T-cell (primary cell): ENCODE data around the gene FAM156A. TPM values are rescaled to one million over a fixed set of nuclear protein-coding genes. Genes with fewer than 3 reads are reported as not detected.
"Not testable (repeated sequence)": the region's sequence is repeated elsewhere in the genome, so short reads cannot be mapped to it uniquely, and the experiment has no call there.

ENCODE experiments used
- ATAC-seq, 4 experiments: fragments of 200-7000 bp in 3 of 4; fragments of 150-1000 bp in 1 of 4; cut with Tn5 transposase; replicated peaks in 1 of 4; 1 replicate in 3 of 4; 2 replicates in 1 of 4; pipeline ENCODE4 v1.10.0; 2021; ENCODE audit warnings: moderate library complexity in 3 of 4, mild to moderate bottlenecking in 2 of 4, moderate number of reproducible peaks in 1 of 4
- CTCF ChIA-PET, 2 donors: fragments of 300-600 bp; sonication (Branson Sonifier 250); formaldehyde crosslinking; loops; one replicate each; lab custom pipeline; 2022; ENCODE audit warnings: antibody characterized with exemption in 2 of 2; lab: Charles Lee
- POLR2A ChIA-PET, 2 donors: fragments of 300-600 bp; sonication (Branson Sonifier 250); formaldehyde crosslinking; loops; one replicate each; lab custom pipeline; 2022; ENCODE audit warnings: antibody characterized with exemption in 2 of 2; lab: Charles Lee
- DNase-seq, 35 experiments: peaks; one replicate each; pipeline versions ENCODE4 v3.0.0 to v3.0.0-alpha.2; 2013 to 2023
- H3K27ac ChIP-seq: one replicate; pipeline ENCODE4 v1.5.1; 2013; ENCODE audit warnings: low read length
- H3K27me3 ChIP-seq, 2 experiments: replicated peaks in 1 of 2; 1 replicate in 1 of 2; 2 replicates in 1 of 2; pipeline versions ENCODE4 v1.6.1 to v1.7.0; 2013; ENCODE audit warnings: low read length in 1 of 2, mixed read lengths in 1 of 2; ENCODE audit not compliant: control insufficient read depth in 2 of 2, insufficient read depth in 2 of 2; ENCODE audit errors: extremely low read depth in 1 of 2
- H3K36me3 ChIP-seq, 2 donors: 1 replicate in 1 of 2; 2 replicates in 1 of 2; pipeline versions ENCODE4 v1.6.1 to v1.7.0; 2013; ENCODE audit warnings: low read length in 1 of 2; ENCODE audit not compliant: control insufficient read depth in 2 of 2, insufficient read depth in 1 of 2; ENCODE audit errors: extremely low read depth in 1 of 2
- H3K4me1 ChIP-seq, 2 experiments: 1 replicate in 1 of 2; 2 replicates in 1 of 2; pipeline versions ENCODE4 v1.6.1 to v1.7.0; 2013; ENCODE audit warnings: low read length in 2 of 2, mixed read lengths in 1 of 2; ENCODE audit not compliant: insufficient read depth in 2 of 2, control insufficient read depth in 1 of 2; ENCODE audit errors: extremely low read depth in 1 of 2
- H3K4me3 ChIP-seq, 2 donors: 1 replicate in 1 of 2; 2 replicates in 1 of 2; pipeline versions ENCODE4 v1.5.1 to v1.7.0; 2013; ENCODE audit warnings: mild to moderate bottlenecking in 2 of 2, low read length in 1 of 2, moderate library complexity in 1 of 2; ENCODE audit not compliant: control insufficient read depth in 1 of 2; ENCODE audit errors: extremely low read depth in 1 of 2
- H3K9me3 ChIP-seq: 2 replicates; pipeline ENCODE4 v1.7.0; 2013
- H3K27ac Mint-ChIP-seq, 2 donors: one replicate each; pipeline ENCODE4 v1.8.0; 2020 to 2021; ENCODE audit warnings: mild to moderate bottlenecking in 2 of 2, mixed read lengths in 2 of 2
- H3K27me3 Mint-ChIP-seq, 2 donors: one replicate each; pipeline ENCODE4 v1.8.0; 2021 to 2022; ENCODE audit warnings: mixed read lengths in 2 of 2
- H3K36me3 Mint-ChIP-seq: one replicate; pipeline ENCODE4 v1.8.0; 2021; ENCODE audit warnings: mixed read lengths
- H3K4me1 Mint-ChIP-seq, 3 donors: one replicate each; pipeline ENCODE4 v1.8.0; 2020 to 2022; ENCODE audit warnings: mixed read lengths in 3 of 3, mild to moderate bottlenecking in 1 of 3
- H3K4me3 Mint-ChIP-seq, 3 donors: one replicate each; pipeline ENCODE4 v1.8.0; 2020 to 2022; ENCODE audit warnings: mild to moderate bottlenecking in 3 of 3, mixed read lengths in 3 of 3, moderate library complexity in 3 of 3
- H3K9me3 Mint-ChIP-seq, 3 donors: one replicate each; pipeline ENCODE4 v1.8.0; 2020 to 2022; ENCODE audit warnings: mixed read lengths in 3 of 3
- WGBS: methylation state at CpG from one replicate; pipeline ENCODE4 v1.1.5; 2013; ENCODE audit warnings: missing lambda C conversion rate; ENCODE audit not compliant: insufficient coverage; 5-methylcytosine and 5-hydroxymethylcytosine counted together
- total RNA-seq, 35 experiments: library from RNA in 6 of 35; stranded (reverse) in 6 of 35; fragments of 120-200 nt in 1 of 35; gene quantifications; one replicate each; pipeline versions ENCODE4 v1.2.1 to v1.2.4 and lab custom pipeline; 2013 to 2026

FAM156A gene
- 10 to 100 TPM; 16.5 to 23.0 (median 17.8) TPM for total RNA-seq
- 11.3 TPM for total RNA-seq (2013)
- 0.13 to 0.78 (median 0.34) reads per million in 29 experiments for total RNA-seq (lab: John Stamatoyannopoulos, UW)

- no CpG with 5 or more reads among the region's 91 CpGs for WGBS
- not testable (repeated sequence) for H3K4me1 Mint-ChIP-seq, H3K4me3 ChIP-seq
These were observed at the start of gene FAM156A for GRCh38 chrX:52958113-52958959. Gene FAM156A, minus strand, starts transcription at chrX:52958518. Its CDS starts 9,930 bp downstream, at chrX:52948588.

GRCh38 chrX:53005327-53005726, 47.0 kb upstream of the FAM156A start:
- H3K27me3 Mint-ChIP-seq = peaks cover 15 to 49% of the 10 kb centered on the region in 2 donors
- no peaks in the 10 kb centered on the region for H3K9me3 ChIP-seq
- peaks cover 0 to 3% of the 10 kb centered on the region in 2 experiments for H3K4me1 ChIP-seq
- ATAC-seq (no peak), DNase-seq (no peak)
- no peaks in the 10 kb centered on the region for H3K9me3 Mint-ChIP-seq
- no peaks in the 10 kb centered on the region for H3K36me3 Mint-ChIP-seq
- H3K27ac ChIP-seq = no peak overlapping the region
- H3K27me3 ChIP-seq = peaks cover 0 to 14% of the 10 kb centered on the region in 2 experiments
- ChIA-PET CTCF (no interaction called here), POLR2A (no interaction called here)
- H3K36me3 ChIP-seq = no peaks in the 10 kb centered on the region
- H3K4me1 Mint-ChIP-seq = peaks cover 0 to 6% (median 0%) of the 10 kb centered on the region in 3 donors
- H3K4me3 Mint-ChIP-seq = no peak overlapping the region
- WGBS = 100% methylated on average over 1 of the region's 3 CpGs
- no peak overlapping the region for H3K4me3 ChIP-seq
- H3K27ac Mint-ChIP-seq = no peak overlapping the region

More at GRCh38 chrX:52958113-52958959, at the start of gene FAM156A:
- H3K36me3 ChIP-seq, H3K4me1 ChIP-seq, H3K27ac Mint-ChIP-seq, H3K27me3 ChIP-seq, H3K4me3 Mint-ChIP-seq, H3K36me3 Mint-ChIP-seq, H3K27ac ChIP-seq, DNase-seq, H3K9me3 Mint-ChIP-seq, CTCF ChIA-PET, H3K9me3 ChIP-seq, POLR2A ChIA-PET, H3K27me3 Mint-ChIP-seq: not testable (repeated sequence)
- ATAC-seq = peak; percentile 84 to 90 (median 88)

GRCh38 chrX:53004811-53005210, 46.5 kb upstream of the FAM156A start:
- ChIA-PET POLR2A (no interaction called here), CTCF (no interaction called here)
- no peak overlapping the region for H3K4me3 Mint-ChIP-seq
- no peak overlapping the region for H3K4me3 ChIP-seq
- no peak for DNase-seq
- H3K27ac Mint-ChIP-seq = no peak overlapping the region
- H3K4me1 Mint-ChIP-seq = peaks cover 0 to 6% (median 0%) of the 10 kb centered on the region in 3 donors
- no peaks in the 10 kb centered on the region for H3K36me3 ChIP-seq
- H3K4me1 ChIP-seq = peaks cover 0 to 7% of the 10 kb centered on the region in 2 experiments
- H3K9me3 Mint-ChIP-seq = no peaks in the 10 kb centered on the region
- H3K9me3 ChIP-seq = no peaks in the 10 kb centered on the region
- no peaks in the 10 kb centered on the region for H3K36me3 Mint-ChIP-seq
- peaks cover 0 to 19% of the 10 kb centered on the region in 2 experiments for H3K27me3 ChIP-seq
- ATAC-seq = no peak
- H3K27ac ChIP-seq = no peak overlapping the region
- WGBS = no CpG with 5 or more reads among the region's 4 CpGs
- peaks cover 15 to 49% of the 10 kb centered on the region in 2 donors for H3K27me3 Mint-ChIP-seq

- no peaks in the 10 kb centered on the region for H3K36me3 Mint-ChIP-seq
- CTCF ChIA-PET = interaction anchor here in 1 of 2 donors (0.6 kb wide), 1 partner anchor 60 kb away, joined by 3 read pairs; no protein-coding TSS in a partner anchor
- H3K4me1 Mint-ChIP-seq = peaks cover 0 to 6% (median 0%) of the 10 kb centered on the region in 3 donors
- Histone ChIP-seq H3K36me3 (no peaks in the 10 kb centered on the region), H3K27me3 (peaks cover 0 to 23% of the 10 kb centered on the region in 2 experiments), H3K9me3 (no peaks in the 10 kb centered on the region), H3K4me1 (peaks cover 0 to 7% of the 10 kb centered on the region in 2 experiments), H3K4me3 (no peak overlapping the region), H3K27ac (no peak overlapping the region)
- H3K27ac Mint-ChIP-seq = no peak overlapping the region
- no peaks in the 10 kb centered on the region for H3K9me3 Mint-ChIP-seq
- no peak overlapping the region for H3K4me3 Mint-ChIP-seq
- no peak for DNase-seq
- WGBS = no CpG with 5 or more reads among the region's 4 CpGs
- ATAC-seq = no peak
- POLR2A ChIA-PET = no interaction called here
- H3K27me3 Mint-ChIP-seq = peaks cover 15 to 48% of the 10 kb centered on the region in 2 donors
These were observed 45.7 kb upstream of the FAM156A start for GRCh38 chrX:53004038-53004437.

- ChIA-PET POLR2A (no interaction called here), CTCF (no interaction called here)
- ATAC-seq = no peak
- Histone ChIP-seq H3K27ac (no peak overlapping the region), H3K9me3 (no peaks in the 10 kb centered on the region), H3K36me3 (no peaks in the 10 kb centered on the region), H3K4me1 (peaks cover 0 to 7% of the 10 kb centered on the region in 2 experiments), H3K27me3 (peaks cover 0 to 23% of the 10 kb centered on the region in 2 experiments), H3K4me3 (no peak overlapping the region)
- H3K4me3 Mint-ChIP-seq = no peak overlapping the region
- WGBS = 0% methylated on average over 1 of the region's 6 CpGs
- H3K36me3 Mint-ChIP-seq = no peaks in the 10 kb centered on the region
- H3K27ac Mint-ChIP-seq = no peak overlapping the region
- H3K4me1 Mint-ChIP-seq = peaks cover 0 to 6% (median 0%) of the 10 kb centered on the region in 3 donors
- H3K27me3 Mint-ChIP-seq = peaks cover 13 to 49% of the 10 kb centered on the region in 2 donors
- DNase-seq = no peak
- H3K9me3 Mint-ChIP-seq = no peaks in the 10 kb centered on the region
These were observed 44.8 kb upstream of the FAM156A start for GRCh38 chrX:53003111-53003510.

GRCh38 chrX:53001958-53002357, 43.6 kb upstream of the FAM156A start:
- no peak for ATAC-seq
- Histone ChIP-seq H3K36me3 (no peaks in the 10 kb centered on the region), H3K4me3 (no peak overlapping the region), H3K4me1 (peaks cover 0 to 7% of the 10 kb centered on the region in 2 experiments), H3K27me3 (peaks cover 0 to 23% of the 10 kb centered on the region in 2 experiments), H3K27ac (no peak overlapping the region), H3K9me3 (no peaks in the 10 kb centered on the region)
- Mint-ChIP-seq H3K4me1 (peaks cover 0 to 6% (median 0%) of the 10 kb centered on the region in 3 donors), H3K36me3 (no peaks in the 10 kb centered on the region), H3K27me3 (peaks cover 11 to 42% of the 10 kb centered on the region in 2 donors), H3K4me3 (no peak overlapping the region), H3K27ac (no peak overlapping the region), H3K9me3 (no peaks in the 10 kb centered on the region)
- WGBS = no CpG with 5 or more reads among the region's 2 CpGs
- ChIA-PET POLR2A (no interaction called here), CTCF (interaction anchor here in 1 of 2 donors (0.5 kb wide), 1 partner anchor 90 kb away, joined by 5 read pairs; no protein-coding TSS in a partner anchor)
- no peak for DNase-seq
